DOHH2 (cell line): ENCODE measurements around the gene FBXO2.

Source experiments
- H3F3A ChIP-seq: fragments of 200-600 bp; sonication (generic), shearing (Covaris generic); 2 replicates; pipeline ENCODE4 v1.6.0; 2016; ENCODE audit warnings: antibody characterized with exemption, mild to moderate bottlenecking; ENCODE audit not compliant: control insufficient read depth, insufficient read depth
- H3K27ac ChIP-seq: fragments of 200-600 bp; sonication (generic); 2 replicates; pipeline ENCODE4 v1.5.1; 2014; ENCODE audit warnings: low read depth, mild to moderate bottlenecking, low read length, moderate library complexity
- H3K27me3 ChIP-seq: fragments of 200-600 bp; sonication (generic); 2 replicates; pipeline ENCODE4 v1.6.1; 2014; ENCODE audit warnings: mild to moderate bottlenecking, low read length, mixed read lengths; ENCODE audit not compliant: control insufficient read depth
- H3K36me3 ChIP-seq: fragments of 200-600 bp; sonication (generic); 2 replicates; pipeline ENCODE4 v1.6.1; 2014; ENCODE audit warnings: mild to moderate bottlenecking, low read length, moderate library complexity, mixed read lengths; ENCODE audit not compliant: control insufficient read depth
- H3K4me1 ChIP-seq: fragments of 200-600 bp; sonication (generic); 2 replicates; pipeline ENCODE4 v1.6.1; 2014; ENCODE audit warnings: mild to moderate bottlenecking, low read length, mixed read lengths; ENCODE audit not compliant: control insufficient read depth
- H3K4me2 ChIP-seq: fragments of 200-600 bp; sonication (generic); 2 replicates; pipeline ENCODE4 v1.6.0; 2014; ENCODE audit warnings: mild to moderate bottlenecking, low read length, moderate library complexity
- H3K4me3 ChIP-seq: fragments of 200-600 bp; sonication (generic); 2 replicates; pipeline ENCODE4 v1.5.1; 2014; ENCODE audit warnings: mild to moderate bottlenecking, low read length, mixed read lengths
- H3K79me2 ChIP-seq: fragments of 200-600 bp; sonication (generic); 2 replicates; pipeline ENCODE4 v1.6.1; 2014; ENCODE audit warnings: mild to moderate bottlenecking, low read length, mixed read lengths; ENCODE audit not compliant: control insufficient read depth
- H3K9me2 ChIP-seq: fragments of 200-600 bp; sonication (generic); replicated peaks from 2 replicates; pipeline ENCODE4 v1.6.1; 2014; ENCODE audit warnings: mild to moderate bottlenecking, low read length, mixed read lengths; ENCODE audit not compliant: control insufficient read depth
- H3K9me3 ChIP-seq: fragments of 200-600 bp; sonication (generic); 2 replicates; pipeline ENCODE4 v1.6.1; 2014; ENCODE audit warnings: antibody characterized with exemption, low read length, mixed read lengths; ENCODE audit not compliant: control insufficient read depth, insufficient read depth
- H4K20me1 ChIP-seq: fragments of 200-600 bp; sonication (generic); 2 replicates; pipeline ENCODE4 v1.6.0; 2014; ENCODE audit warnings: low read depth, mild to moderate bottlenecking, antibody characterized with exemption, low read length, moderate library complexity; ENCODE audit not compliant: control insufficient read depth, insufficient read depth
- EZH2phosphoT487 ChIP-seq: fragments of 200-600 bp; sonication (generic); IDR thresholded peaks from 2 replicates; pipeline ENCODE4 v1.6.1; 2017; ENCODE audit warnings: borderline replicate concordance, mild to moderate bottlenecking, antibody characterized with exemption, low read length, moderate library complexity, mixed read lengths
- TF ChIP-seq, protein P1 (sequence below): fragments of 200-600 bp; sonication (generic); IDR thresholded peaks from one replicate; pipeline ENCODE4 v1.5.1; 2014; ENCODE audit warnings: antibody characterized with exemption, mild to moderate bottlenecking, low read depth, low read length; ENCODE audit not compliant: poor library complexity, severe bottlenecking

The FBXO2 gene

DNA sequence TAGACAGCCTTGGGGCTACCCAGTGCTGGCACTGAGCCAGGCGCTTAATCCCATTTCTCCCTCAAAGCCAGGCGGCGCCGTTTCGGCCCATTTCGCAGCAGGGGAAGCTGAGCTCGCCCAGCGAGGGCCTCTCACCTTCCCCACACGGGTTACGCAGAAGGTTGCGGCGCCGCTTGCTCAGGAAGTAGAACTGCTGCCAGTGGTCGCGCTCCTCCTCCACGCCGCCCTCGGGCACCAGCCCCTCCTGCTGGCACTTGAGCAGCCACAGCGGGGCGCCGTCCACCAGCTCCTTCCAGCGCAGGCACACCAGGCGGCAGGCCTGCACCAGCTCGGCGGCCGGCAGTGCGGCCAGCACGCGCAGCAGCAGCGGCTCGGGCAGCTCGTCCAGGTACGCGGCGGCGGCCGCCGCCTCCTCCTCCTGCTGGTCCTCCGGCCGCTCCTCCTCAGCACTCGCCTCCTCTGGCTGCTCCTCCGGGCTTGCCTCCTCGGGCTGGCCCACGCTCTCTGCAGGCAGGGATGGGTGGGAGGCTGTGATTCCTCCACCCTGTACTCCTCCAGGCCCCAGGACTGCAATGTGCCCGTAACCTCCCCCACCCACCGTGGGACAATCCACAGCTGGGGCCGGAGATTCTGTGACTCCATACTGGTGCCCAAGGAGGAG, 3.8 kb downstream of the FBXO2 start:
- Histone ChIP-seq H3K4me1 (peaks cover 21% of the 10 kb centered on the region), H3K36me3 (no peaks in the 10 kb centered on the region), H3K27me3 (peaks cover 18% of the 10 kb centered on the region), H3K27ac (no peak overlapping the region), H3F3A (peaks cover 7% of the 10 kb centered on the region), H4K20me1 (no peaks in the 10 kb centered on the region), H3K79me2 (no peaks in the 10 kb centered on the region), H3K9me3 (no peaks in the 10 kb centered on the region), H3K4me2 (peak overlapping the region; percentile 57), H3K4me3 (peak overlapping the region; percentile 35), H3K9me2 (no peaks in the 10 kb centered on the region)
- TF ChIP-seq, protein P1, sequence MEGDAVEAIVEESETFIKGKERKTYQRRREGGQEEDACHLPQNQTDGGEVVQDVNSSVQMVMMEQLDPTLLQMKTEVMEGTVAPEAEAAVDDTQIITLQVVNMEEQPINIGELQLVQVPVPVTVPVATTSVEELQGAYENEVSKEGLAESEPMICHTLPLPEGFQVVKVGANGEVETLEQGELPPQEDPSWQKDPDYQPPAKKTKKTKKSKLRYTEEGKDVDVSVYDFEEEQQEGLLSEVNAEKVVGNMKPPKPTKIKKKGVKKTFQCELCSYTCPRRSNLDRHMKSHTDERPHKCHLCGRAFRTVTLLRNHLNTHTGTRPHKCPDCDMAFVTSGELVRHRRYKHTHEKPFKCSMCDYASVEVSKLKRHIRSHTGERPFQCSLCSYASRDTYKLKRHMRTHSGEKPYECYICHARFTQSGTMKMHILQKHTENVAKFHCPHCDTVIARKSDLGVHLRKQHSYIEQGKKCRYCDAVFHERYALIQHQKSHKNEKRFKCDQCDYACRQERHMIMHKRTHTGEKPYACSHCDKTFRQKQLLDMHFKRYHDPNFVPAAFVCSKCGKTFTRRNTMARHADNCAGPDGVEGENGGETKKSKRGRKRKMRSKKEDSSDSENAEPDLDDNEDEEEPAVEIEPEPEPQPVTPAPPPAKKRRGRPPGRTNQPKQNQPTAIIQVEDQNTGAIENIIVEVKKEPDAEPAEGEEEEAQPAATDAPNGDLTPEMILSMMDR, result peak; percentile 79
- TF ChIP-seq EZH2phosphoT487, result no peak; the same call in 1 of the 2 replicates

GRCh38 chr1:11649624-11650330, 4.5 kb downstream of the FBXO2 start:
- peaks cover 7% of the 10 kb centered on the region for H3F3A ChIP-seq
- H3K27me3 ChIP-seq, result peaks cover 18% of the 10 kb centered on the region
- TF ChIP-seq EZH2phosphoT487, result no peak
- TF ChIP-seq, protein P1, result no peak
- H3K27ac ChIP-seq, result no peak overlapping the region
- H3K4me1 ChIP-seq, result peaks cover 18% of the 10 kb centered on the region
- H3K9me2 ChIP-seq, result no peaks in the 10 kb centered on the region
- H3K36me3 ChIP-seq, result no peaks in the 10 kb centered on the region
- H3K4me3 ChIP-seq, result peak overlapping the region; percentile 35
- H4K20me1 ChIP-seq, result no peaks in the 10 kb centered on the region
- no peaks in the 10 kb centered on the region for H3K9me3 ChIP-seq
- peak overlapping the region; percentile 57 for H3K4me2 ChIP-seq
- no peaks in the 10 kb centered on the region for H3K79me2 ChIP-seq

DNA sequence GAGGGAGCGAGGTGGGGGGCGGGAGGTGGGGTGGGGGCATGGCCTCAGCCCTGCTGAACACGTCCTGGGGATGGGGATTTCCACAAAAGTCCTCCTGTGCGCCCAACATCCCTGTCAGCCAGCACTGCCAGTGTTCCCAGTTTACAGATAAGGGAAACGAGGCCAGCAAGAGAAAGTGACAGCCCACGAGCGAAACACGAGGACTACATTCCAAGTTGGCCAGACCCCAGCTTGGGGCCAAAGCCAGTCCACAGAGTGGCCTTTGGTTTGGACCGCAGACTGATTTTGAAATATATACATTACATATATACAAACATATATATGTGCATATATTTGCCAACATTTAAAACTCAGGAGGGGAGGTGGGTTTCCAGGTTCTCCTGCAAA, 5.0 kb downstream of the FBXO2 start:
- no peaks in the 10 kb centered on the region for H4K20me1 ChIP-seq
- H3K4me1 ChIP-seq, result peaks cover 15% of the 10 kb centered on the region
- H3K36me3 ChIP-seq, result no peaks in the 10 kb centered on the region
- H3K4me2 ChIP-seq, result peak overlapping the region; percentile 48; the same call in 1 of the 2 replicates
- H3K27me3 ChIP-seq, result peaks cover 18% of the 10 kb centered on the region
- H3K79me2 ChIP-seq, result no peaks in the 10 kb centered on the region
- H3K4me3 ChIP-seq, result no peak overlapping the region
- TF ChIP-seq, protein P1, result no peak
- TF ChIP-seq EZH2phosphoT487, result no peak
- H3F3A ChIP-seq, result peaks cover 7% of the 10 kb centered on the region
- H3K27ac ChIP-seq, result no peak overlapping the region
- no peaks in the 10 kb centered on the region for H3K9me3 ChIP-seq
- no peaks in the 10 kb centered on the region for H3K9me2 ChIP-seq
